ENCODE results near the gene CXCL17.

CXCL17 gene

GRCh38 chr19:42401365-42402303, 41.1 kb downstream of the CXCL17 start:
- DNase-seq (ENCODE audit: low read depth in 2 of 2): peak; percentile 46 to 53

GRCh38 chr19:42400404-42400803, 42.3 kb downstream of the CXCL17 start:
- no peak for DNase-seq (ENCODE audit: low read depth in 2 of 2)

- no peak for DNase-seq (ENCODE audit: low read depth in 2 of 2)
Observed at GRCh38 chr19:42397263-42398166, 45.2 kb downstream of the CXCL17 start.

- DNase-seq (ENCODE audit: low read depth in 2 of 2): peak; percentile 86 to 88
Observed at GRCh38 chr19:42396381-42397262, 46.1 kb downstream of the CXCL17 start.

GRCh38 chr19:42394751-42395150, 48.0 kb downstream of the CXCL17 start:
- no peak for DNase-seq (ENCODE audit: low read depth in 2 of 2)

GRCh38 chr19:42392165-42392564, 50.6 kb downstream of the CXCL17 start:
- DNase-seq (ENCODE audit: low read depth in 2 of 2): no peak

GRCh38 chr19:42389899-42390298, 52.8 kb downstream of the CXCL17 start, which contains the start of gene CNFN:
CNFN (minus strand) TSS chr19:42390297; CDS start chr19:42389037, 1,260 bp downstream.
- DNase-seq (ENCODE audit: low read depth in 2 of 2): no peak

GRCh38 chr19:42388851-42389489, 53.8 kb downstream of the CXCL17 start:
- DNase-seq (ENCODE audit: low read depth in 2 of 2): no peak

- DNase-seq (ENCODE audit: low read depth in 2 of 2): peak; percentile 41 to 44
Observed at GRCh38 chr19:42386974-42387707, 55.6 kb downstream of the CXCL17 start.

- DNase-seq (ENCODE audit: low read depth in 2 of 2): no peak
Observed at GRCh38 chr19:42380155-42380554, 62.6 kb downstream of the CXCL17 start.
